Loucy (cell line): ENCODE measurements around the gene OIT3.
"Not testable (repeated sequence)": the region's sequence is repeated elsewhere in the genome, so short reads cannot be mapped to it uniquely, and the experiment has no call there.

Experiments used
- EZH2phosphoT487 ChIP-seq: fragments of 200-600 bp; IDR thresholded peaks from 2 replicates; pipeline ENCODE4 v1.6.1; 2018; ENCODE audit warnings: antibody characterized with exemption, mild to moderate bottlenecking, moderate library complexity, borderline replicate concordance
- TF ChIP-seq, protein P1 (sequence below): fragments of 200-600 bp; sonication (generic); conservative IDR thresholded peaks from 2 replicates; pipeline ENCODE4 v1.5.1; 2014; ENCODE audit warnings: mild to moderate bottlenecking, antibody characterized with exemption, low read length

GRCh38 chr10:72921147-72921683, 27.7 kb downstream of the OIT3 start:
- TF ChIP-seq, protein P1, sequence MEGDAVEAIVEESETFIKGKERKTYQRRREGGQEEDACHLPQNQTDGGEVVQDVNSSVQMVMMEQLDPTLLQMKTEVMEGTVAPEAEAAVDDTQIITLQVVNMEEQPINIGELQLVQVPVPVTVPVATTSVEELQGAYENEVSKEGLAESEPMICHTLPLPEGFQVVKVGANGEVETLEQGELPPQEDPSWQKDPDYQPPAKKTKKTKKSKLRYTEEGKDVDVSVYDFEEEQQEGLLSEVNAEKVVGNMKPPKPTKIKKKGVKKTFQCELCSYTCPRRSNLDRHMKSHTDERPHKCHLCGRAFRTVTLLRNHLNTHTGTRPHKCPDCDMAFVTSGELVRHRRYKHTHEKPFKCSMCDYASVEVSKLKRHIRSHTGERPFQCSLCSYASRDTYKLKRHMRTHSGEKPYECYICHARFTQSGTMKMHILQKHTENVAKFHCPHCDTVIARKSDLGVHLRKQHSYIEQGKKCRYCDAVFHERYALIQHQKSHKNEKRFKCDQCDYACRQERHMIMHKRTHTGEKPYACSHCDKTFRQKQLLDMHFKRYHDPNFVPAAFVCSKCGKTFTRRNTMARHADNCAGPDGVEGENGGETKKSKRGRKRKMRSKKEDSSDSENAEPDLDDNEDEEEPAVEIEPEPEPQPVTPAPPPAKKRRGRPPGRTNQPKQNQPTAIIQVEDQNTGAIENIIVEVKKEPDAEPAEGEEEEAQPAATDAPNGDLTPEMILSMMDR = not testable (repeated sequence)
- not testable (repeated sequence) for TF ChIP-seq EZH2phosphoT487
